Dermis microvascular lymphatic vessel endothelial cell (primary cell): ENCODE results near the gene MYF5. TPM values are rescaled to one million over a fixed set of nuclear protein-coding genes. Genes with fewer than 3 reads are reported as not detected.
"Not testable (repeated sequence)": the region's sequence is repeated elsewhere in the genome, so short reads cannot be mapped to it uniquely, and the experiment has no call there.

Source experiments
- DNase-seq, 2 donors: peaks; one replicate each; pipeline versions ENCODE4 v3.0.0 to v3.0.0-alpha.2; 2010; ENCODE audit warnings: low read depth in 2 of 2
- total RNA-seq: library from RNA; depleted of rRNA; stranded (reverse); fragments of >200 nt; gene quantifications from 2 replicates; pipeline ENCODE4 v1.2.1, GENCODE V29; 2014

Gene MYF5
- not detected in 2 replicates for total RNA-seq

- no peak for DNase-seq
Observed at GRCh38 chr12:80716696-80717469, at the start of gene MYF5. TSS of gene MYF5 (plus strand) at chr12:80716912. CDS start at chr12:80717064, 152 bp downstream.

- no peak for DNase-seq
Observed at GRCh38 chr12:80670214-80670613, 46.5 kb upstream of the MYF5 start.

GRCh38 chr12:80676042-80676636 lies 40.6 kb upstream of the MYF5 start:
- DNase-seq = not testable (repeated sequence)

GRCh38 chr12:80676856-80677255 lies 39.9 kb upstream of the MYF5 start:
- no peak for DNase-seq

GRCh38 chr12:80677994-80678393 lies 38.7 kb upstream of the MYF5 start:
- DNase-seq = no peak

GRCh38 chr12:80679346-80680131 lies 37.2 kb upstream of the MYF5 start:
- DNase-seq = peak in 1 of 2 donors; percentile 51

- DNase-seq = no peak
Observed at GRCh38 chr12:80681287-80681686, 35.4 kb upstream of the MYF5 start.

- no peak for DNase-seq
Observed at GRCh38 chr12:80681786-80682185, 34.9 kb upstream of the MYF5 start.

- no peak for DNase-seq
Observed at GRCh38 chr12:80684077-80684495, 32.6 kb upstream of the MYF5 start.

GRCh38 chr12:80690090-80690489 lies 26.6 kb upstream of the MYF5 start:
- DNase-seq = no peak

- peak in 1 of 2 donors; percentile 71 for DNase-seq
Observed at GRCh38 chr12:80690513-80690912, 26.2 kb upstream of the MYF5 start.

- DNase-seq = no peak
Observed at GRCh38 chr12:80692114-80692513, 24.6 kb upstream of the MYF5 start.

GRCh38 chr12:80697270-80697887 lies 19.3 kb upstream of the MYF5 start:
- DNase-seq = no peak

- no peak for DNase-seq
Observed at GRCh38 chr12:80698256-80698655, 18.5 kb upstream of the MYF5 start.

- DNase-seq = no peak
Observed at GRCh38 chr12:80698847-80699542, 17.7 kb upstream of the MYF5 start.

GRCh38 chr12:80700327-80700726 lies 16.4 kb upstream of the MYF5 start:
- DNase-seq = no peak

- no peak for DNase-seq
Observed at GRCh38 chr12:80701388-80701787, 15.3 kb upstream of the MYF5 start.

- no peak for DNase-seq
Observed at GRCh38 chr12:80702889-80703805, 13.6 kb upstream of the MYF5 start.

GRCh38 chr12:80704420-80704819 lies 12.3 kb upstream of the MYF5 start:
- DNase-seq = no peak
